Ureter (tissue), 1 donor: ENCODE results near the gene ADAMTS13. TPM values are rescaled to one million over a fixed set of nuclear protein-coding genes. Genes with fewer than 3 reads are reported as not detected.

Experiments used
- DNase-seq: peaks from one replicate; pipeline ENCODE4 v3.0.0-alpha.2; 2020; ENCODE audit warnings: low spot score
- total RNA-seq: library from RNA; stranded (reverse); gene quantifications from one replicate; pipeline ENCODE4 v1.2.4, GENCODE V29; 2023
- donor health status: DM: yes; HTN: yes; CAD: no.

The ADAMTS13 gene
- total RNA-seq, 1 donor from 2014 or later, result 3.5 TPM

DNA sequence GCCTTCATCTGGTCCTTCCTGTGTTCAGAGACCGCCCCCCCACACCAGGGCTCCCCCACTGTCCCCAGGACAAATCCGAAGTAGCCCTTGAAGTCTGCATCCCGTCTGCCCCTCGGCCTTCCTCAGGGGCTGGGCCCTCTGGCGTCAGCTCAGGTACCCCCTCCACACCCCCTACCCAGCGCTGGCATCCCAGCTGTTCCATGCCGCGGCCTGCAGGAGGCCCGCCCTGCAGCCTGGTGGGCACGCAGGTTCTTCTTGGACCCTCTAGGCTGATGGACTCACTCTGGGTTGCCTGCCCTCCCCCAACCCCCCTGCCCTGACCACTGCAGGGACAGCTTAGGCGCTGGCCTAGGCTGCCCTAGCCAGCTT, 50.1 kb downstream of the ADAMTS13 start:
- no peak for DNase-seq

GRCh38 chr9:133472753-133473378, 50.7 kb downstream of the ADAMTS13 start:
- DNase-seq, result no peak

DNA sequence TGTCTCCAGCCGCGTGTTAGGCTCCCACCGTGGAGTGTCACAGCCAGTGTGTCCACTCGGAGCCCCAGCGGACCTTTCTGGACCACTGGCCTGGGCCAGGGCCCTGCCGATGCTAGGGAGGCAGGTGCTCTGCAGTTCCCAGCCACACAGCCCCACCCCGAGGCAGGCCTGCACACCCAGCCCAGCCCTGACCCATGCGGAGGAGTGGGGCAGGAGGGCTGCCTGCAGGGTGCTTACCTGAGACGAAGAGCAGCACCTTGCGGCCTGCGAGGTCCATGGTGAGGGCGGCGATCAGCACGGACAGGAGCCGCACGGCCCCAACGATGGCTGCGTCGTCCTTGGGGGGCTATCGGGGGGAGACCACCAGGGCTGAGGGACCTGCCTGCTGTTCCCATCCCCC, 51.6 kb downstream of the ADAMTS13 start:
- no peak for DNase-seq

GRCh38 chr9:133474215-133474614, 52.0 kb downstream of the ADAMTS13 start:
- DNase-seq, result no peak

GRCh38 chr9:133474853-133475252, 52.7 kb downstream of the ADAMTS13 start:
- DNase-seq, result no peak

DNA sequence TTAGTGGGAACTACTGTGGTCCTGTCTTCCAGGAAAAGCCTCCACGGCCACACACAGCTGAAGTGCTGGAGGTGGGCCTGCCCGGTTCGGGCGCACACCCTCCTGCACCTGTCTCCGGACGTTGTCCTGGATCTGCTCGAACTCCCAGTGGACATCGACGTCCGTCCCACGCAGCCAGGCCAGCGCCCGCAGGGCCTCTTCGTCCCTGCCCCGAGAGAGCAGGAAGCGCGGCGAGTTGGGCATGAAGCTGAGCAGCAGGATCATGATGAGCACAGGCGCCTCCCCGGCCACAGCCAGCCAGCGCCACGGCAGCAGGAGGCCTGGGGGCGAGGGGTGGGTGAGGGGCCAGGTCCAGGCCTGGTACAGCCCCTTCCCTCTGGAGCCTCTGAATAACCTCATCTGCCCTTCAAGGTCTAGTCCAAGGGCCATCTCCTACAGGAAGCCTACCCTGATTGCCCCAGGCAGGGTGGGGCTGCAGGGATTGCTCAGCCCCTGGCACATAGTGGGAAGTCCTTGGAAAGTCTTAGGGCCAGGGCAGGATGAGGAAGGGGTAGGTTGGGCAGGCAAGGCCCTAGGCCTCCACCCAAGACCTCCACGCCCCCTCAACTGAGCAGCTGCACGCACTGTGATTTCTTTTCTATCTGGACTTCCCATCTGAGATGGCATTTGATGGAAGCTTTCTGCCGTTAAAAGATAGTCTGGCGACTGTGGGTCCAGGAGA, 53.3 kb downstream of the ADAMTS13 start:
- no peak for DNase-seq

GRCh38 chr9:133476036-133476931, 54.1 kb downstream of the ADAMTS13 start:
- no peak for DNase-seq

GRCh38 chr9:133476941-133477340, 54.8 kb downstream of the ADAMTS13 start:
- no peak for DNase-seq

- no peak for DNase-seq
Measured at GRCh38 chr9:133477461-133477860, 55.3 kb downstream of the ADAMTS13 start.

- no peak for DNase-seq
Measured at GRCh38 chr9:133477992-133478850, 56.1 kb downstream of the ADAMTS13 start.

DNA sequence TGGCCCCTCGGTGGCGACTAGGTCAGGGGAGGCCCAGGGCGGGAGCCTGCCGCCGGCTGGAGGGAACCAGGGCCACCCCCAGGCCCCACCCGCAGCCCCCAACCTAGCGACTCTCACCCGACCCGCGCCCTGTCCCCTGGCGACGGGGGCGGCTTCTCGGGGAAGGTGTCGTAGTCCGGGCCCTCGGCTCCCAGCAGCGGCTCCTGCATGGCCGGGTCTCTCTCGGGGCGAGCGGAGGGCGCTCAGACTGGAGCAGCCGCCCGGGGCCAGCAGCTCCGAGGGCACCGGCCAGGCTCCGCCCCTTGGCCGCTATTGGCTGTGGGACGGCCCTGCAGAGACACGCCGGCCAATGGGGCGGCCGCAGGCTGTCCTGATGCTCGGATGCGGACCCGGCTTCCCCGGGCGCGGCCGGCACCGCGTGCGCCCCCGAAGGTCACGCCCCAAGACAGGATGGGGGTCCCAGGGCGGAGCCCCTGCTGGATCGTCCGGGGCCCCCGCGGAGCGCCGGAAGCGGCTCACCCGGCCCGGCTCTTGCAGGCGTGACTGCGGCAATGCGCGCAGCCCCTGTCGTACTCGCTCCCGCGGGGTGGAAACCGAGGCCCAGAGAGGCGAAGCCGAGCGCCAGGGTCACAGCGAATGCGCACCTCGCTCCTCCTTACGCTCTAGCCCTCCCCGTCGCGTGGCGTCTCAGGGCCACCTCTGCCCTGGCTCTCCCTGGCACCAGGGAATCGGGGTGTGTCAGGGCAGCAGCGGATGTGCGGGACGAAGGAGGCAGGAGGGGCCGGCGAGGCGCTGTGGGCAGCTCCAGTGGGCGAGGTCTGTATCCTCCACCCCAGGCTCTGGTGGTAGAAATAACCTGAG, 56.9 kb downstream of the ADAMTS13 start, which contains the start of gene SLC2A6:
TSS of gene SLC2A6 (minus strand) at position 249 of the 861 bp plus-strand sequence. CDS start at position 209, 40 bp downstream.
- DNase-seq, result peak; percentile 86

GRCh38 chr9:133483611-133484010, 61.4 kb downstream of the ADAMTS13 start:
- no peak for DNase-seq

GRCh38 chr9:133484671-133485437, 62.7 kb downstream of the ADAMTS13 start:
- DNase-seq, result peak; percentile 85

DNA sequence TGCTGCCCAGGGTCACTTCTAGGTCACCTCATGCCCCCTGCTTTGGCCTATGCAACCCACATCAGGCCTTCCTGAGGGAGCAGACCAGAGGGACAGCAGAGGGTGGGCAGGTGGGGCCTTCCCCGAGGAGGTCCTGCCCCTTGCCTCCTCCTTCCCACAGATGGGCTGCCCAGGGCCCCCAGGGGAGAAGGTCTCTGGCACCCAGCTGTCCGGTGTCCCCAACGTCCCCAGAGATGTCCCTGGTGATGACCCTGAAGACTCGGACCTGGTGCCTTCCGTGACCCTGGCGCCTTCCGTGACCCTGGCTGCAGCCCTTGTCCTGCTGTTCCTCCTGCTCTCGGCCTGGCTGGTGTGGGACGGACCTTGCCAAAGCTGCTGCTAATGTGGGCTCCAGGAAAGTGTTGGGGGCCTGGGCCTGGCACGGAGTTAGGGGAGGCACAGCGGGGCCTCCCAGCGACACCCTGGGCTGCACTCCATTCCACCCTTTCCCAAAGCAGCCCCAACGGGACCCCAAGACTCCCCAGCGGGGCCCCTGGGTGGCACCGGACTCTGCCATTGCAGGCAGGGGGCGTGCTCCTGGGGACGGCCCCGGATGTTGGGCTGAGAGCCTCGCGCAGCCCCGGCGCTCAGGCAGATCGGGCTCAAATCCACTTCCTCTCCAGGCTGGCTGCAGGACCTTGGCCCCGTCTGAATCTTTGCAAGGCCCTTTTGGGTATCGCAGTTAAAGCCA, 63.5 kb downstream of the ADAMTS13 start:
- no peak for DNase-seq

GRCh38 chr9:133487331-133487725, 65.2 kb downstream of the ADAMTS13 start:
- no peak for DNase-seq

GRCh38 chr9:133488686-133489252, 66.6 kb downstream of the ADAMTS13 start:
- no peak for DNase-seq

GRCh38 chr9:133489253-133490190, 67.4 kb downstream of the ADAMTS13 start:
- no peak for DNase-seq
